Mesodermal cell (in vitro differentiated cells): ENCODE results near the gene APBA3.

ENCODE experiments used
- H3K27ac ChIP-seq: 2 replicates; pipeline ENCODE4 v1.7.0; 2013; ENCODE audit warnings: mild to moderate bottlenecking, low read depth, low read length, moderate library complexity; ENCODE audit not compliant: severe bottlenecking
- H3K36me3 ChIP-seq: 2 replicates; pipeline ENCODE4 v1.7.1; 2013; ENCODE audit warnings: mild to moderate bottlenecking, low read length, moderate library complexity; ENCODE audit not compliant: control insufficient read depth, insufficient read depth
- H3K4me1 ChIP-seq: one replicate; pipeline ENCODE4 v1.7.1; 2013; ENCODE audit warnings: mild to moderate bottlenecking, low read length; ENCODE audit not compliant: insufficient read depth, control insufficient read depth, poor library complexity, severe bottlenecking
- H3K4me3 ChIP-seq: 2 replicates; pipeline ENCODE4 v1.7.0; 2013; ENCODE audit warnings: low read length, control low read depth, mild to moderate bottlenecking; ENCODE audit not compliant: insufficient read depth, poor library complexity, severe bottlenecking; ENCODE audit errors: extremely low read depth
- H3K9me3 ChIP-seq: 2 replicates; pipeline ENCODE4 v1.7.1; 2013; ENCODE audit warnings: mild to moderate bottlenecking, low read length, moderate library complexity; ENCODE audit not compliant: control insufficient read depth
- WGBS, 2 experiments: methylation state at CpG; one replicate each; pipeline ENCODE4 v1.1.5; 2013; ENCODE audit warnings: missing lambda C conversion rate in 2 of 2; ENCODE audit not compliant: insufficient coverage in 2 of 2; 5-methylcytosine and 5-hydroxymethylcytosine counted together

APBA3 gene

DNA sequence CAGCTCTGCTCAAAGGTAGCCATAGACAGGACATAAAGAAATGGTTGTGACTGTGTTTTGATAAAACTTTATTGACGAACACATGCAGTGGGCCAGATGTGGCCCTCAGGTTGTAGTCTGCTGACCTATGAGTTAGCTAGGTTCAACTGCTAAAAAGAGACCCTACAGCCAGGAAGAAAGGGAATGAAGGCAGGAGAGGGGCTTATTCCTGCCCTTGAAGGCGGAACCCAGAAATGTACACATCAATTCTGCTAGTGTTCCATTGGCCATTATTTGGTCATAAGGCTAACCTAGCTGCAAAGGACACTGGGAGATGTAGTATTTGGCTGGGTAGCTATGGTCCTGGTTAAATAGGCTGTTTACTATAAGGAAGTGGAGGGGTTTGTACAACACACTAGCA lies 18.0 kb downstream of the APBA3 start:
- 88 to 95% methylated on average over 2 of the region's 2 CpGs for WGBS, 2 experiments
- no peak overlapping the region for H3K4me3 ChIP-seq
- no peaks in the 10 kb centered on the region for H3K36me3 ChIP-seq

DNA sequence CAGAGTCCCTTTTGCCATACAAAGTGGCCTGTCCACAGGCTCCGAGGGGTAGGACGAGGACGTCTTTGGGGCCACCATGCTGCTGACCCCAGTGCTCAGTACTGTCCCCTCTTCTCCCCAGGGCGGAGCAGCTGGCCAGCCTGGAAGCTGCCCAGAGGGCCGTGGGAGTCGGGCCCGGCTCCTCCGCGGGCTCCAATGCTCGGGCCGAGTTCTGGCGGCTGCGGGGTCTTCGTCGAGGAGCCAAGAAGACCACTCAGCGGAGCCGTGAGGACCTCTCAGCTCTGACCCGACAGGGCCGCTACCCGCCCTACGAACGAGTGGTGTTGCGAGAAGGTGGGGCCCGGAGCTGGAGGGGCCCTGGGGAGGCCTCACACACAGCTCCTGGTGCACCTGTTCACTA lies 21.1 kb downstream of the APBA3 start:
- H3K9me3 ChIP-seq, result no peaks in the 10 kb centered on the region
- no peaks in the 10 kb centered on the region for H3K4me1 ChIP-seq
- WGBS, 2 experiments, result 91 to 96% methylated on average over 18 to 24 of the region's 24 CpGs
- H3K4me3 ChIP-seq, result no peak overlapping the region
- H3K36me3 ChIP-seq, result no peaks in the 10 kb centered on the region
- no peak overlapping the region for H3K27ac ChIP-seq

More for the DNA sequence above, 18.0 kb downstream of the APBA3 start:
- H3K9me3 ChIP-seq, result no peaks in the 10 kb centered on the region
- H3K27ac ChIP-seq, result no peak overlapping the region
- no peaks in the 10 kb centered on the region for H3K4me1 ChIP-seq

DNA sequence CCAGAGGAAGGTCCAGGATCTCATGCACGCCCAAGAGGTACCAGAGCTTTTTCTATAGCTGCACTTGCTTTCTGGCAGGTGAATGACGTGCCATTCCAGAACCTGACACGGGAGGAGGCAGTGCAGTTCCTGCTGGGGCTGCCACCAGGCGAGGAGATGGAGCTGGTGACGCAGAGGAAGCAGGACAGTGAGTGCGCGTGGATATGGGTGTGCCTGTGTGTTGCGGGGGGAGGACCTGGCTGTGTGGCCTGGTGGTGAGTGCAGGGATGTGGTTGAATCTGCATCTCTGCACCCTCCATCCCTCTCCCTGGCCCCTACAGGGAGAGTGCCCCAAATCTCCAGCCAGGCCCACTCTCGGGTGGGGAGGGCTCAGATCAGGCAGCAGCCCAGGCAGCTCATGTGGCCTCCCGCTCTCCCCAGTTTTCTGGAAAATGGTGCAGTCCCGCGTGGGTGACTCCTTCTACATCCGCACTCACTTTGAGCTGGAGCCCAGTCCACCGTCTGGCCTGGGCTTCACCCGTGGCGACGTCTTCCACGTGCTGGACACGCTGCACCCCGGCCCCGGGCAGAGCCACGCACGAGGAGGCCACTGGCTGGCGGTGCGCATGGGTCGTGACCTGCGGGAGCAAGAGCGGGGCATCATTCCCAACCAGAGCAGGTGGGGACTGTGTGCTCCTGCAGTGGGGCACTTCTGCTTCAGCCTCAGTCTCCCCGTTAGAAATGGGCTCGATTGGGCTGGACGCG lies 22.8 kb downstream of the APBA3 start:
- Histone ChIP-seq H3K27ac (no peak overlapping the region), H3K4me3 (no peak overlapping the region), H3K4me1 (no peaks in the 10 kb centered on the region), H3K36me3 (no peaks in the 10 kb centered on the region), H3K9me3 (no peaks in the 10 kb centered on the region)
- 93 to 95% methylated on average over 27 to 32 of the region's 32 CpGs for WGBS, 2 experiments

DNA sequence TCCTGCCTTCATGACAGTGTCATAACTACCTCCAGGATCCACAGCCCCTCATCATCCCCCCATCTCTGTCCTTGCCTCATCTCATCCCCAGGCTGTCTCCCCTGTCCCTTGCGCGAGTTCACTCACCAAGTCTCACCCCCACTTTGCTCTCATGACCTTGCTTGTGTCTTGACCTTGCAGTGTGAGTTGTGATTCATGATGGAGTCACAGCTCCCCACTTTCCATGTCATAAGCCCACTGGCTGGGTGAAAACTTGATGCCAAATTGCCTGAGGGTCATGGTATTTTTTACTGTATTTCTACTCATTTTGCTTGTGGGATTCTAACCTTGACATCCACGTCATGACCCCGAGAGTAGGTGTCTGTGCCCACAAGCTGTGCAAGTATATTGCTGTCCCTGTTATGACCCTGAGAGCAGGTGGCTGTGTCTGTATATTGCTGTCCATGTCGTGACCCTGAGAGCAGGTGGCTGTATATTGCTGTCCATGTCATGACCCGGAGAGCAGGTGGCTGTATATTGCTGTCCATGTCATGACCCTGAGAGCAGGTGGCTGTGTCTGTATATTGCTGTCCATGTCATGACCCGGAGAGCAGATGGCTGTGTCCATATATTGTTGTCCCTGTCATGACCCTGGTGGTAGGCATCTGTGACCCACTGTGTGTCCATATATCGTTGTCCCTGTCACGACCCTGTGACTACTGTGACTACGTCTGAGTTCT lies 23.8 kb downstream of the APBA3 start:
- Histone ChIP-seq H3K27ac (no peak overlapping the region), H3K4me1 (no peaks in the 10 kb centered on the region), H3K9me3 (no peaks in the 10 kb centered on the region), H3K4me3 (no peak overlapping the region), H3K36me3 (no peaks in the 10 kb centered on the region)
- WGBS, 2 experiments, result 88 to 89% methylated on average over 8 of the region's 10 CpGs

DNA sequence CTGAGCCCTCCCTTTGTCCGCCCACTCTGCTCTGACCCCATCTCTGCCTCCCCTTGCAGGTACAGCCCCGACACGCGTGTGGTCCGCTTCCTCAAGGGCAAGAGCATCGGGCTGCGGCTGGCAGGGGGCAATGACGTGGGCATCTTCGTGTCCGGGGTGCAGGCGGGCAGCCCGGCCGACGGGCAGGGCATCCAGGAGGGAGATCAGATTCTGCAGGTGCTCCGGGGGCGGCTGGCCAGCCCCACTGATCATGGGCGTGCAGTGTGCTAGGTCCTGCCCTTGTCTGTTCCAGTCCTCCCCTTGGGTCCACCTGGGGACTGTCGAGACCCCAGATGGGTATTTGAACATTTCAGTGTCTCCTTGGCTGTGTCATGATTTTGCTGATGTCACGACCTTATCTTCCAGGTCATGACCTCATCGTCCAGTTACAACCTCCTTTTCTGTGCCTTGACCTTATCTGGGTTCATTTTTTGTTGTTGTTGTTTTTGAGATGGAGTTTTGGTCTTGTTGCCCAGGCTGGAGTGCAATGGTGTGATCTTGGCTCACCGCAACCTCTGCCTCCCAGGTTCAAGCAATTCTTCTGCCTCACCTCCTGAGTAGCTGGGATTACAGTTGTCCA lies 25.3 kb downstream of the APBA3 start:
- no peak overlapping the region for H3K4me3 ChIP-seq
- H3K4me1 ChIP-seq, result no peaks in the 10 kb centered on the region
- WGBS, 2 experiments, result 95 to 97% methylated on average over 11 to 18 of the region's 21 CpGs
- H3K9me3 ChIP-seq, result no peaks in the 10 kb centered on the region
- no peaks in the 10 kb centered on the region for H3K36me3 ChIP-seq
- H3K27ac ChIP-seq, result no peak overlapping the region

DNA sequence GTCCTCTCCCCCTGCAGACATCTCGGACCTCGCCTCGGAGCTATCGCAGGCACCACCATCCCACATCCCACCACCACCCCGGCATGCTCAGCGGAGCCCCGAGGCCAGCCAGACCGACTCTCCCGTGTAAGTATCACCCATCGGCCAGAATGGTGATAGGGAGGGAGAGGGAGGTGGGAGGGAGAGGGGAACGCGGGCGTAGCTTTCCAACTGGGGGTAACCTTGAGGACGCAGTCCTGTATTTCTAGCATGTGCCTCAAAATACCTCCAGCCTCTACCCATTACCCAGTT lies 27.2 kb downstream of the APBA3 start:
- no peak overlapping the region for H3K27ac ChIP-seq
- 89 to 100% methylated on average over 1 of the region's 14 CpGs for WGBS, 2 experiments
- H3K36me3 ChIP-seq, result no peaks in the 10 kb centered on the region
- no peaks in the 10 kb centered on the region for H3K4me1 ChIP-seq
- H3K4me3 ChIP-seq, result no peak overlapping the region
- no peaks in the 10 kb centered on the region for H3K9me3 ChIP-seq

DNA sequence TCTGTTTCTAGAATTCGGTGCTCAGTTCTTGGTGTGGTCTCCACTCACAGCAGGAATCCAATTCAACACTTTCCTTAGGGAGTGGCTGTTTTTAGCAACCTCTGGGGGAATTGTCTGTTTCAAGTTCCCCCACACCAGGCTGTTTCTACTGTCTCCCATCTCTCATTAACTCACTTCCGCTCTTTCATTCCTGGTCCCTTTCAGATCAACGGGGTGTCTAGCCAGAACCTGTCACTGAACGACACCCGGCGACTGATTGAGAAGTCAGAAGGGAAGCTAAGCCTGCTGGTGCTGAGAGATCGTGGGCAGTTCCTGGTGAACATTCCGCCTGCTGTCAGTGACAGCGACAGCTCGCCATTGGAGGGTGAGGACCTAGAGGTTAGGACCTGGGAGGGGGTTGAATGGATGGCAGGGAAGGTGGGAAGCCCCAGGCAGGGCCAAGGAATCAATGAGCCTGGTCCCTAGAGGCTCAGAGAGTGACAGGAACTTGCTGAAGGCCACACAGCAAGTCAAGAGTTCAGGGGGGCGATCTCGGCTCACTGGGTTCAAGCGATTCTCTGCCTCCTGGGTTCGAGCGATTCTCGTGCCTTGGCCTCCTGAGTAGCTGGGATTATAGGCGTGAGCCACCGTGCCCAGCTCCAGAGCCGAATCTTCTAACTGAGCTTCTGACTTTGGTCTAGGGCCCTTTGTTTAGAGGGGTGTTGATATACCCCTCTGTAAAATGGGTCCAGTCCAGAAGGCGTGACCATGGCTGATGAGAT lies 27.8 kb downstream of the APBA3 start:
- Histone ChIP-seq H3K4me1 (no peaks in the 10 kb centered on the region), H3K9me3 (no peaks in the 10 kb centered on the region)
- 86 to 87% methylated on average over 18 to 19 of the region's 20 CpGs for WGBS, 2 experiments

DNA sequence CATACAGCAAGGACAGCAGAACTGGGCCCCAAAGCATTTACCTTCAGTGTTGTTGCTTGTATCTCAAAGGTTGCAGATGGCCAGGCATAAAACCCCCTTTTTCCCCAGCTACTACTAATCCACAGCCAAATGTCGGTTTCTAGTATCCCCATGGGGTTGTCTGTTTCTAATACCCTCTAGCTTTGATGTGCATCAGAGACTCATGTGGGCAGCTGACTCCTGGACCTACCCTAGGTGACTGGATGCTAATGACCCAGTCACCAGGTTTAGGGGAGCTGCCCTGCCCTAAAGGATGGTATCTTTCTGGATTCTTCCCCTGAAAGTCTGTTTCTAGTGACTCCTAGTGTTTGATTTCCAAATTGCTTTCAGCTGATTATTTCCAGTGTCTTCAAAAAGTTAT lies 29.4 kb downstream of the APBA3 start:
- Histone ChIP-seq H3K36me3 (no peaks in the 10 kb centered on the region), H3K4me3 (no peak overlapping the region), H3K27ac (no peak overlapping the region), H3K9me3 (no peaks in the 10 kb centered on the region), H3K4me1 (peaks cover 6% of the 10 kb centered on the region)
- 75 to 100% methylated on average over 1 of the region's 1 CpG for WGBS, 2 experiments

More for the DNA sequence above, 27.8 kb downstream of the APBA3 start:
- H3K4me3 ChIP-seq, result no peak overlapping the region
- H3K27ac ChIP-seq, result no peak overlapping the region
- no peaks in the 10 kb centered on the region for H3K36me3 ChIP-seq

DNA sequence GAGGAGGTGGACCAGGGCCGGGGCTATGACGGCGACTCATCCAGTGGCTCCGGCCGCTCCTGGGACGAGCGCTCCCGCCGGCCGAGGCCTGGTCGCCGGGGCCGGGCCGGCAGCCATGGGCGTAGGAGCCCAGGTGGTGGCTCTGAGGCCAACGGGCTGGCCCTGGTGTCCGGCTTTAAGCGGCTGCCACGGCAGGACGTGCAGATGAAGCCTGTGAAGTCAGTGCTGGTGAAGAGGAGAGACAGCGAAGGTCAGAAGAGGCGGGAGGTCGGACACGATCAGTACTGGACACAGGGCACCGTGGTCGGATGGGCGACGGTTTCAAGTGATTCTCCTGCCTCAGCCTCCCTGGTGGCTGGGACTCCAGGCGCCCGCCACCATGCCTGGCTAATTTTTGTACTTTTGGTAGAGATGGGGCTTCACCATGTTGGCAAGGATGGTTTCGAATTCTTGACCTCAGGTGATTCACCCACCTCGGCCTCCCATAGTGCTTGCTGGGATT lies 31.0 kb downstream of the APBA3 start:
- no peaks in the 10 kb centered on the region for H3K36me3 ChIP-seq
- no peak overlapping the region for H3K4me3 ChIP-seq
- H3K9me3 ChIP-seq, result no peaks in the 10 kb centered on the region
- 92 to 93% methylated on average over 28 to 32 of the region's 32 CpGs for WGBS, 2 experiments
- H3K4me1 ChIP-seq, result peaks cover 6% of the 10 kb centered on the region
- no peak overlapping the region for H3K27ac ChIP-seq

DNA sequence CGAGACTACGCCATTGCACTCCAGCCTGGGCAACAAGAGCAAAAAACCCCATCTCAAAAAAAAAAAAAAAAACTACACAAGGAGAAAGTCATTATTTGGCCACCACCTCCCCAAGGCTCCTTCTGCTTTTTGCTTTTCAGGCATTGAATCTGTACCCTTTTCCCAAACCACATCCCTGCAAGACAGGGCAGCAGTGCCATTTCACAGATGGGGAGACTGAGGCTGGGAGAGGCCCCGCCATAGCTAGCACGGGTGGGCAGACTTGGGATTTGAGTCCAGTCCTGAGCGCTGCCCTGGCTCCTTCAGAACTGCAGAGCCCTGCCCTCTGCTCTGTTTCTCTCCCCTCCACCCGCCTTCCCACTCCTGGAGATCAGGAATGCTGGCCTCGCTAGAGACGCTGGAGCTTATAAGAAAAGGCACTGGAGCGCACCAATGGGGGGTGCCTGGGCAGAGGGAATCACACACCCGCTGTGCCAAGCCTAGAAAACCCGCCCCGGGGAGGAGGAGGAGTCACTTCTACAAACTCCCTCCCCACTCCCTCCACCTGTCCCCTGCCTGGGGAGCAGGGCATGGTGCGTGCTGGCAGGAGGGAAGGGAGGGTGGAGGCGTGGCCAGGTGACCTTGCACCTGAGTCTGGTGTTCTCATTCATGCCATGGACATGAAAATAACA lies 35.7 kb downstream of the APBA3 start:
- Histone ChIP-seq H3K4me1 (peaks cover 6% of the 10 kb centered on the region), H3K36me3 (no peaks in the 10 kb centered on the region), H3K27ac (no peak overlapping the region), H3K9me3 (no peaks in the 10 kb centered on the region), H3K4me3 (no peak overlapping the region)
- 18 to 56% methylated on average over 6 to 7 of the region's 14 CpGs for WGBS, 2 experiments
